Gastroesophageal sphincter (tissue), 4 donors: ENCODE results near the gene GPBAR1. TPM values are rescaled to one million over a fixed set of nuclear protein-coding genes. Genes with fewer than 3 reads are reported as not detected.
"Not testable (repeated sequence)": the region's sequence is repeated elsewhere in the genome, so short reads cannot be mapped to it uniquely, and the experiment has no call there.

Experiments
- ATAC-seq: fragments of 150-250 bp; one replicate; pipeline ENCODE4 v1.9.1; 2016; ENCODE audit warnings: mild to moderate bottlenecking, moderate library complexity
- H3K27ac ChIP-seq, 4 donors: fragments of 200-600 bp; sonication (generic) in 3 of 4; 1 replicate in 3 of 4; 2 replicates in 1 of 4; pipeline ENCODE4 v1.5.1; 2016 to 2019
- H3K27me3 ChIP-seq: fragments of 200-600 bp; sonication (generic); one replicate; pipeline ENCODE4 v1.5.1; 2019
- H3K36me3 ChIP-seq, 2 donors: fragments of 200-600 bp; sonication (generic); one replicate each; pipeline ENCODE4 v1.5.1; 2019; ENCODE audit warnings: control low read depth in 1 of 2
- H3K4me1 ChIP-seq, 3 donors: fragments of 200-600 bp; sonication (generic); 1 replicate in 2 of 3; 2 replicates in 1 of 3; pipeline ENCODE4 v1.5.1; 2016 to 2019; ENCODE audit warnings: control low read depth in 2 of 3
- H3K4me3 ChIP-seq, 2 donors: fragments of 200-600 bp; sonication (generic); one replicate each; pipeline ENCODE4 v1.5.1; 2019; ENCODE audit warnings: mild to moderate bottlenecking in 1 of 2, moderate library complexity in 1 of 2
- H3K9me3 ChIP-seq, 3 donors: fragments of 200-600 bp; sonication (generic); one replicate each; pipeline ENCODE4 v1.5.1; 2017 to 2019; ENCODE audit warnings: control low read depth in 2 of 3
- EP300 ChIP-seq: sonication (generic); formaldehyde crosslinking; IDR thresholded peaks from one replicate; pipeline ENCODE4 v1.6.1; 2017; ENCODE audit warnings: antibody characterized with exemption, mild to moderate bottlenecking
- POLR2A ChIP-seq, 2 donors: fragments of 450-650 bp; IDR thresholded peaks; one replicate each; pipeline ENCODE4 v1.6.1; 2017; ENCODE audit warnings: antibody characterized with exemption in 2 of 2, mild to moderate bottlenecking in 2 of 2, moderate library complexity in 1 of 2
- POLR2AphosphoS5 ChIP-seq: sonication (generic); formaldehyde crosslinking; IDR thresholded peaks from one replicate; pipeline ENCODE4 v1.6.1; 2017; ENCODE audit warnings: antibody characterized with exemption
- WGBS, 2 donors: methylation state at CpG; one replicate each; pipeline ENCODE4 v1.1.5; 2018; ENCODE audit warnings: low coverage in 1 of 2; 5-methylcytosine and 5-hydroxymethylcytosine counted together
- total RNA-seq, 4 donors: library from RNA; depleted of rRNA; stranded (reverse); fragments of >200 nt; gene quantifications; one replicate each; pipeline ENCODE4 v1.1.0, GENCODE V29; 2016
- TF ChIP-seq, protein P1 (sequence below), 4 experiments: fragments of 200-600 bp in 2 of 4; fragments of 450-650 bp in 2 of 4; sonication (generic) in 1 of 4; IDR thresholded peaks; one replicate each; pipeline ENCODE4 v1.5.1; 2017 to 2019; ENCODE audit warnings: antibody characterized with exemption in 4 of 4, mild to moderate bottlenecking in 2 of 4, moderate library complexity in 2 of 4

The GPBAR1 gene
- total RNA-seq, 4 donors from 2014 or later: 0.31 to 4.0 (median 1.4) TPM

DNA sequence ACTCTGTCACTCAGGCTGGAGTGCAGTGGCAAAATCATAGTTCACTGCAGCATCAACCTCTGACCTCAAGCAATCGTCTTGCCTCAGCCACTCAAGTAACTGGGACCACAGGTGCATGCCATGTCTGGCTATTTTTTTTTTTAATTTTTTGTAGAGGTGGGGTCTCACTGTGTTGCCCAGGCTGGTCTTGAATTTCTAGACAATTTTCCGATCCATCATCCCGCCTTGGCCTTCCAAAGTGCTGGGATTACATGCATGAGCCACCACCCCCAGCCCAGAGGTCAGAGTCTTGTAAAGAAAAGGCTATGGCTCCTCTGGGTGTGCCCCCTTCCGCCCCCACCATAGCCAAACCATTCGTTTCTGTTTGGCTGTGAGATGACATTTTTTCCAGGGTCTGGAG is 44.6 kb downstream of the GPBAR1 start:
- TF ChIP-seq POLR2AphosphoS5: no peak
- TF ChIP-seq EP300: no peak
- TF ChIP-seq, protein P1, sequence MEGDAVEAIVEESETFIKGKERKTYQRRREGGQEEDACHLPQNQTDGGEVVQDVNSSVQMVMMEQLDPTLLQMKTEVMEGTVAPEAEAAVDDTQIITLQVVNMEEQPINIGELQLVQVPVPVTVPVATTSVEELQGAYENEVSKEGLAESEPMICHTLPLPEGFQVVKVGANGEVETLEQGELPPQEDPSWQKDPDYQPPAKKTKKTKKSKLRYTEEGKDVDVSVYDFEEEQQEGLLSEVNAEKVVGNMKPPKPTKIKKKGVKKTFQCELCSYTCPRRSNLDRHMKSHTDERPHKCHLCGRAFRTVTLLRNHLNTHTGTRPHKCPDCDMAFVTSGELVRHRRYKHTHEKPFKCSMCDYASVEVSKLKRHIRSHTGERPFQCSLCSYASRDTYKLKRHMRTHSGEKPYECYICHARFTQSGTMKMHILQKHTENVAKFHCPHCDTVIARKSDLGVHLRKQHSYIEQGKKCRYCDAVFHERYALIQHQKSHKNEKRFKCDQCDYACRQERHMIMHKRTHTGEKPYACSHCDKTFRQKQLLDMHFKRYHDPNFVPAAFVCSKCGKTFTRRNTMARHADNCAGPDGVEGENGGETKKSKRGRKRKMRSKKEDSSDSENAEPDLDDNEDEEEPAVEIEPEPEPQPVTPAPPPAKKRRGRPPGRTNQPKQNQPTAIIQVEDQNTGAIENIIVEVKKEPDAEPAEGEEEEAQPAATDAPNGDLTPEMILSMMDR (IDR thresholded peaks at IDR 0.05): no peak
- no peak for TF ChIP-seq POLR2A (IDR thresholded peaks at IDR 0.05)
- ATAC-seq: no peak
- Histone ChIP-seq H3K9me3 (no peaks in the 10 kb centered on the region), H3K27me3 (no peaks in the 10 kb centered on the region), H3K4me1 (peaks cover 0 to 7% (median 0%) of the 10 kb centered on the region in 3 donors), H3K4me3 (no peak overlapping the region), H3K27ac (no peak overlapping the region), H3K36me3 (no peaks in the 10 kb centered on the region)
- 50 to 80% methylated on average over 2 of the region's 5 CpGs for WGBS, 2 donors

- Histone ChIP-seq H3K27ac (no peak overlapping the region), H3K27me3 (no peaks in the 10 kb centered on the region), H3K36me3 (no peaks in the 10 kb centered on the region), H3K4me3 (no peak overlapping the region), H3K9me3 (no peaks in the 10 kb centered on the region), H3K4me1 (peaks cover 0 to 3% (median 0%) of the 10 kb centered on the region in 3 donors)
- ATAC-seq: no peak
- TF ChIP-seq POLR2AphosphoS5 (no peak), POLR2A (IDR thresholded peaks at IDR 0.05) (no peak), EP300 (no peak)
- TF ChIP-seq, protein P1 (IDR thresholded peaks at IDR 0.05): no peak
- 80 to 90% methylated on average over 1 to 4 of the region's 9 CpGs for WGBS, 2 donors
These were observed 45.5 kb downstream of the GPBAR1 start for GRCh38 chr2:218306184-218306920.

GRCh38 chr2:218307415-218308090 is 46.7 kb downstream of the GPBAR1 start:
- H3K9me3 ChIP-seq: no peaks in the 10 kb centered on the region
- ATAC-seq: no peak
- TF ChIP-seq POLR2AphosphoS5 (no peak), EP300 (no peak), POLR2A (IDR thresholded peaks at IDR 0.05) (no peak)
- TF ChIP-seq, protein P1 (IDR thresholded peaks at IDR 0.05): no peak
- H3K4me1 ChIP-seq: no peaks in the 10 kb centered on the region
- no peak overlapping the region for H3K27ac ChIP-seq
- 84 to 95% methylated on average over 5 of the region's 6 CpGs for WGBS, 2 donors
- no peak overlapping the region for H3K4me3 ChIP-seq
- no peaks in the 10 kb centered on the region for H3K36me3 ChIP-seq
- H3K27me3 ChIP-seq: no peaks in the 10 kb centered on the region

DNA sequence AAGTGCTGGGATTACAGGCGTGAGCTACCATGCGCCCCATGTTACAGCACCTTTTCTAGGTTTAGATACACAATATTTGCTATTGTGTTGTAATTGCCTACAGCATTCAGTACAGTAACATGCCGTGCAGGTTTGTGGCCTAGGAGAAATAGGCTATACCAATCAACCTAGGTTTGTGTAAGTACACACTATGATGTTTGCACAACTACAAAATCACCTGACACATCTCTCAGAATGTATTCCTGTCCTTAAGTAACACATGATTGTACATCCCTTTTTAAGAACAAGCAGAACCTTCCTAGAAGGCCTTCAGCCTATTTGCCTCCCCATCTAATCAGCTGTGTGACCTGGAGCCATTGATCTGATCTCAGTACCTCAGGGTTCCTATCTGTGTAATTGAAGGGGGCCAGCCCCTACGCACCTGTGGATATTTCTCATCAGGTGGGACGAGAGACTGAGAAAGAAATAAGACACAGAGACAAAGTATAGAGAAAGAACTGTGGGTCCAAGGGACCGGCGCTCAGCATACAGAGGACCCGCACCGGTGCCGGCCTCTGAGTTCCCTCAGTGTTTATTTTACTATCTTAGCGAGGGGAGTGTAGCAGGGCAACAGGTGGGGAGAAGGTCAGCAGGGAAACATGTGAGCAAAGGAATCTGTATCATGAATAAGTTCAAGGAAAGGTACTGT is 50.2 kb downstream of the GPBAR1 start:
- Histone ChIP-seq H3K27me3 (no peaks in the 10 kb centered on the region), H3K4me1 (no peaks in the 10 kb centered on the region), H3K4me3 (no peak overlapping the region), H3K9me3 (no peaks in the 10 kb centered on the region), H3K36me3 (no peaks in the 10 kb centered on the region), H3K27ac (no peak overlapping the region)
- ATAC-seq: no peak
- TF ChIP-seq EP300: no peak
- TF ChIP-seq POLR2A (IDR thresholded peaks at IDR 0.05): no peak
- TF ChIP-seq, protein P1 (IDR thresholded peaks at IDR 0.05): no peak
- no peak for TF ChIP-seq POLR2AphosphoS5
- 69 to 89% methylated on average over 4 to 5 of the region's 11 CpGs for WGBS, 2 donors

GRCh38 chr2:218311541-218312266 is 50.9 kb downstream of the GPBAR1 start:
- H3K27me3 ChIP-seq, H3K9me3 ChIP-seq, H3K4me1 ChIP-seq, ATAC-seq, H3K27ac ChIP-seq, H3K4me3 ChIP-seq, H3K36me3 ChIP-seq: not testable (repeated sequence)
- WGBS, 2 donors: 61 to 100% methylated on average over 4 to 11 of the region's 11 CpGs
